AG04449 (cell line): Measurements from ENCODE around the gene KCNJ3.

ENCODE experiments used
- CTCF ChIA-PET: fragments of 350-600 bp; formaldehyde crosslinking; extraction: SDS; loops from one replicate; lab custom pipeline; 2021; ENCODE audit warnings: antibody characterized with exemption; lab: Yijun Ruan, JAX
- POLR2A ChIA-PET: fragments of 400-600, 350-600 bp; formaldehyde crosslinking; extraction: SDS; loops from one replicate; lab custom pipeline; 2020; ENCODE audit warnings: antibody characterized with exemption, inconsistent platforms; lab: Yijun Ruan, JAX
- DNase-seq: peaks from one replicate; pipeline ENCODE4 v3.0.0-alpha.2; 2010; ENCODE audit warnings: low read depth, low spot score
- H3K4me3 ChIP-seq: 2 replicates; pipeline ENCODE4 v1.5.1; 2011; ENCODE audit warnings: low read depth, mild to moderate bottlenecking, control low read depth, low read length
- CTCF ChIP-seq: IDR thresholded peaks from one replicate; pipeline ENCODE4 v1.5.1; 2011; ENCODE audit warnings: mild to moderate bottlenecking, moderate library complexity, low read length, control low read depth, inconsistent platforms; ENCODE audit not compliant: insufficient read depth; ENCODE audit errors: missing control alignments

KCNJ3 gene

GRCh38 chr2:154677401-154677800, 21.1 kb upstream of the KCNJ3 start:
- DNase-seq, result no peak
- no peak overlapping the region for H3K4me3 ChIP-seq
- POLR2A ChIA-PET, result no interaction called here
- CTCF ChIA-PET, result no interaction called here
- TF ChIP-seq CTCF, result no peak

- no peak overlapping the region for H3K4me3 ChIP-seq
- DNase-seq, result no peak
- no peak for TF ChIP-seq CTCF
- POLR2A ChIA-PET, result no interaction called here
- CTCF ChIA-PET, result no interaction called here
Observed at GRCh38 chr2:154681741-154682140, 16.8 kb upstream of the KCNJ3 start.

- ChIA-PET POLR2A (no interaction called here), CTCF (no interaction called here)
- no peak for DNase-seq
- no peak overlapping the region for H3K4me3 ChIP-seq
- no peak for TF ChIP-seq CTCF
Observed at GRCh38 chr2:154686162-154686561, 12.3 kb upstream of the KCNJ3 start.

GRCh38 chr2:154688373-154688772, 10.1 kb upstream of the KCNJ3 start:
- POLR2A ChIA-PET, result no interaction called here
- no peak for DNase-seq
- no peak overlapping the region for H3K4me3 ChIP-seq
- TF ChIP-seq CTCF, result no peak
- CTCF ChIA-PET, result no interaction called here

- POLR2A ChIA-PET, result no interaction called here
- no peak for TF ChIP-seq CTCF
- CTCF ChIA-PET, result no interaction called here
- H3K4me3 ChIP-seq, result no peak overlapping the region
- no peak for DNase-seq
Observed at GRCh38 chr2:154689158-154689557, 9.3 kb upstream of the KCNJ3 start.

GRCh38 chr2:154692927-154693326, 5.6 kb upstream of the KCNJ3 start:
- CTCF ChIA-PET, result no interaction called here
- POLR2A ChIA-PET, result no interaction called here
- H3K4me3 ChIP-seq, result no peak overlapping the region
- no peak for DNase-seq
- TF ChIP-seq CTCF, result no peak
